8988T (cell line): ENCODE measurements around the gene LCE7A.

Source experiments
- DNase-seq: peaks from one replicate; pipeline ENCODE4 v3.0.0; 2011

Gene LCE7A

DNA sequence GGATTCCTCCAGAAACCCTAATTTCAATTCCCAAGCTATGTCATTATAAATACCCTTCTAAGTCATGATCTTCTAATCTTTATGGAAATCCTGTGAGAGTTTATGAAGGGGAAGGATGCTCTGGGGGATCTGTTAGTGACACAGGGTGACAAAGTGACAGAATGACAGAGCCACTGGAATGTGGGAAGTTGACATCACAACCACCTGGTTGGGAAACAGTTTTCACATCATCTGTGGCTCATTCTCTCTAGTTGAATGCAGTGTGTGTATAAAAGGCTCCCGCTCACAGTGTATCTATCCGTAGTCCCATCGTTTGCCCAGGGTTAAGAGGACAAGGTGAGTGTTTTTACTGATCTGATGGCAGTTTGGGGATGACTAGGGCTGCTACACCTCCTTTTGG, at the start of gene LCE7A:
LCE7A (plus strand) TSS at position 301 of the 400 bp plus-strand sequence. CDS start 702 bp downstream, outside the sequence.
- no peak for DNase-seq

GRCh38 chr1:152811050-152811449, 48.7 kb upstream of the LCE7A start:
- DNase-seq, result no peak

DNA sequence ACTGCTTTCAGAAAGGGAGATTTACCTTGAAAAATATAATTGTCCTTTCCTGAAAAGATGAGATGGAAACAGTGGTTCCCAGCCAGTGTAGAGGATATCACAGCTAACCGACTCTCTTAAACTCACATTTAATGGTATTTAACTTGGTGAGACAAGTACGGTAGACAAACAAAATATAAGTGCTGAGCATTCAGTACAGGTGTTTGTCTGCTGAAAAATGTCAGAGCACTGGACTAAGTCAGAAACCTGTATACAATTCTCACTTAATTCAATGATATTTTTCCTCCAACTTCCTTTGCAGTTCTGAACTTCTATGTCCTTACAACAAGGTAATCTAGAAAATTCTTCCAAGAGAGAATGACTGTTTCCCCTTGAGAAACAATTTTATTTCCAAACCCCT, 48.1 kb upstream of the LCE7A start, which contains the start of gene LCE1B:
LCE1B (plus strand) TSS at position 301 of the 400 bp plus-strand sequence. CDS start 476 bp downstream, outside the sequence.
- no peak for DNase-seq

- no peak for DNase-seq
These were observed 42.5 kb upstream of the LCE7A start for GRCh38 chr1:152817309-152817708.

DNA sequence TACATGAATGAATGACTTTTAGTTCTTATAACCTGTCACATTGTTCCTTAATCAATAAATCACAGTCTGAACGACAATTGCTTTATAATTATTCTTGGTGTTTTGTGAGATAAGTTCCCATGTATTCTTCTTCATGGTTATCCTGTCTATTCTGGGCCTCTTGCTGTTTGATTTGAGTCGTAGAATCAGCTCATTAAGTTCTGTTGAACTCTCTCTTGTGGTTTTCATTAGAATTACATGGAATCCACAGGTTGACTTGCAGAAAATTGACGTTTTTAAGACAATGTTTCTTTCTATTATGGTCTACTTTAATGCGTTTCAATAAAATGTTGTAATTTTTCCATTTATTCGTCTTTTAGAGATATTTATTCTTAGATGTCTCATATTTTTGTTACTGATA, 36.5 kb upstream of the LCE7A start:
- no peak for DNase-seq

- no peak for DNase-seq
These were observed 34.8 kb upstream of the LCE7A start for GRCh38 chr1:152824964-152825363.

DNA sequence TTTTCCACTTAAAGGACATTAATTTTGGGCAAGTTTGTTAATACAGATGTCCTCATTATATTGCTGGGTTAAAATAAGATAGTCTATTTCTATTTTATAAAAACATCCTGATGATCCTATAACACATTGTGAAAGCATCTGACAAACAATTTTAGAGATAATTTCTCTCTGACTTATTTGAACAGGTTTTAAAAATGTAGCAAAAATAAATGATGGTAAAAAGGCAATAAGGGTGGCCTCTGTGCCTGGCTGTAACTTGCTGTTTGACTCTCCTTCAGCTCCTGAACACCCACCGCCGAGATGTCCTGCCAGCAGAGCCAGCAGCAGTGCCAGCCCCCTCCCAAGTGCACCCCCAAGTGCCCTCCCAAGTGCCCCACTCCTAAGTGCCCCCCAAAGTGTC, 32.6 kb upstream of the LCE7A start, which contains the start of gene LCE1A:
LCE1A (plus strand) TSS at position 301 of the 400 bp plus-strand sequence; CDS start at position 301, 0 bp downstream.
- no peak for DNase-seq

DNA sequence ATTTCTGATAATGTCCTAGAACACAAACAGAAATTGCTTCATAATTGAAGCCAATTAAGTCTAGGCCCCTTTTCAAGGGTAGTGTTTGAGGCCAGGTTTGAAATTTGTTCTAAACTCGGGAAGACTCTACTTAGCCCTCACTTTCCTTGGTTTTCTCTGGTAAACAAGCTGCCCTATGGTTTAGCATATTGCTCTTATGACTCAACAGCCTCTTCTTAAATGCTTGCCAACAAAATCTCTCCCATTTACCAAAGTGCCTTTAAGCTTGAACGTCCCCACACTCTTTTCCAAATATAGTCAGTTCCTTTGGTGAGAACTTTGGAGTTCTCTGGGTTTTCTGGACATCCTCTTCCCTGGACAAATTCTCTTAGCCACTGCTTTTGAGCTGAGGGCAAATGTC, 22.9 kb upstream of the LCE7A start:
- DNase-seq, result no peak

GRCh38 chr1:152842556-152842955, 17.2 kb upstream of the LCE7A start, which contains the start of gene LCE6A:
LCE6A (plus strand) TSS chr1:152842856; CDS start chr1:152843521, 665 bp downstream.
- no peak for DNase-seq

DNA sequence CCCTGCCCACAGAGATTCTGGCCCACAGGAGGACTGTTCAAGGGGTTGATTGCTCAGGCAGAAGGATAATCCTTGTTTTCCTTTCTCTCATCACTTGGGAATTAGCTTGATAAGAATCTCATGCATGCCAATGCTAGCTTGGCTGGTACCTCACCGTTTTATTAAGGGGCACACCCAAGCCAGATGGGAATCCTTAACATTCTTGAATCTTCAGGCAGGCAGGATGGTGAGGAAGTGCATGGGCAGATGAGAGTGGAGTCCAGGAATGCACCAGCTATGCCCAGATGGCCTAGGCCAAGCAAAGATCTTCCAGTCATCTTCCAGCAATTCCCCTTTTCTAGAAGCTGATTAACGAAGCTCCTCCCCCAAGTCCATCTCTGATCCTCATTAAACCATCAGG, 4.1 kb upstream of the LCE7A start:
- no peak for DNase-seq

- no peak for DNase-seq
These were observed 1.7 kb upstream of the LCE7A start for GRCh38 chr1:152858062-152858461.

DNA sequence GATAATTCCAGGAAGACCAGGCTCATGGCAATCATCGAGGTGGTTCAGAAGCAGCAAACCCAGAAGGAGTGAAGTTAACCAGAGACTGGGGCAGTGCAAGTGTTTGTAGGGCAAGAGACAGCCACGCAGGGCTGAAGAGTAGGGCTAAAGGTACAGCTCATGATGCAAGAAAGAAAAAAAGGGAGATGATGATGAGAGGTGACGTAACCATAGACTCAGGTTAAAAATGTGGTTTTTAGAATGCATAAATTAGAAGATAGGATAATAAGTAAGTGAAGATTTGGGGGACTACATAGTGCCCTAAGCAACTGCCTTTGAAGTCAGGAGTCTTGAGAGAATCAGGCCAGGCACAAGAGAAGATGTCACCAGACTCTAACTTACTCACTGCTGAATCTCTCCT, 333 bp downstream of the LCE7A start:
- no peak for DNase-seq

DNA sequence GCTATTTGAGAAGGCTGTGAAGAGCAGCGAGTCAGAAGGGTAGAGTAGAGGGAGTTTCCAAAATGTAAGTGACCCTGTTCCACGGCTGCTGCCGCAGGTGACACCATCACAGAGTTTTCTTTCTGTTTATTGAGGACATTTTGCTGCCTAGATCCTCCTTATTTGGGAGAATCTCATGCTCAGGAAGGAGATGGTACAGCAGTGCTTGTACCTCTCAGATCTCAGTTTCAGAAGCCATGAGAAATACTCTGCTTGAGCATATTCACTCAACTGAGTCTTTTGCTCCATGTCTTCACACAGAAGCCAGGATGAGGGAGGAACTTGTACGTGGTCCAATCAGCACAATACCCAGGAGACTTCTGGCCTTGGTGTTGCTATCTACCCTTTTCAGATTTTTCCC, 1.6 kb downstream of the LCE7A start:
- DNase-seq, result no peak

DNA sequence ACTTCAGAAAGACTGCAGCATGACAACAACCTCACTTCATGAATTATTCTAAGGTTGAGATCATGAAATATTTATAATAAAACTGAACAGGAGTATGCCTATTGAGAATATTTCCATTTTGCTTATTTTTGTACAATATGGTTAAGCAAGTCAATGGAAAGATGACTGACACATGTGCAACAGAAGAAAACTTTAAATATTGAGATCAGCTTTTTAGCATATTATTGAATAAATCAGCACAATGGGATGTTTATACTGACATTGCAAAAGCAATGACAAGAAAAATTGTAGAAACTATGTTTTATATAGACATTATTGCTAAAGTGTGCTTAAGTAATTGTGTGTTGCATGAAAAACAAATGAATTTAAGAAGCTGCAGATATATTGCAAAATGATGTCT, 4.6 kb downstream of the LCE7A start:
- DNase-seq, result no peak

GRCh38 chr1:152866321-152866720, 6.5 kb downstream of the LCE7A start:
- no peak for DNase-seq

DNA sequence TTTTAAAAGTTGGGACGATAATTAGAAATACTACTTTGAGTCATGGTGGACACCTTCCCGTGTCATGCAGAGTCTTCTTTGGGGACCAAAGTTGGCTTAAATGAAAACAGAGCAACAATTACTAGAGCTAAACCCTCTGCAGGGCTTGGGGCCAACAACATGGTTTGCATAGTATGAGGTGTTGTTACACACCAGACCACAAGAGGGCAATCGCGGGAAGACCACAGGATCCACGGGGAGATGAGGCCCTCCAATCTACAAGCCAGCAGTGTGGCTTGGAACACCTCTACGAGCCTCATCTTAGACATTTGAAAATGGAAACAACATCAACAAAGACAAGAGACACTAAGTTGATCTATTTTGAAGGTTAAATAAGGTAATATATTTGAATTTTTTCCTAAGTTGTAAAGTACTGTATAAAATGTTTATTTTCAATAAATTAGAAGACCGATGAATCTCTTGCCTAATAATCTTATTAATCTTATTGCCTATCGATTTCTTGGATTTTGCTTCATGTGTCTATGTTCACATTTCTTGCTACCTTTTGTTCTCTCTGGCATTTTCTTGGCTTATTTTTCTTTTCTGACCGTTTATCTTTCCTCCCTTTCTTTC, 10.1 kb downstream of the LCE7A start:
- peak; percentile 40 for DNase-seq

GRCh38 chr1:152870831-152871730, 11.3 kb downstream of the LCE7A start:
- DNase-seq, result no peak

- no peak for DNase-seq
These were observed 11.9 kb downstream of the LCE7A start for GRCh38 chr1:152871731-152872126.

DNA sequence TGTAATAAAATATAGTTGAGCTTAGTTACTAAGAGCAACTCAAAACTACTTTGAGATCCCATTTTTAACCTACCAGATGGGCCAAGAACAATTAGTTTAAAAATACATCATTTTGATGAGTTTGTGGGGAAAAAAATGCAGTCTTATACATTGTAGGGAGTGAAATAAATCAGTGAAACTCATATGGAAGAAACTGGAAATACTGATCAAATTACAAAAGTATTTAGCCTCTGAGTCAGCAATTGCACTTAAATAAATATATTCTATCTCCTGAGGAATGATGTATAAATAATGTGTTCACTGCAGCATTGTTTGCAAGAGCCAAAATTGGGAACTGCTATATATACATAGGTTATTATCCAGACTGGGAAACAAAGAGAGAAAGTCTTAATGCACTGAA, 13.7 kb downstream of the LCE7A start:
- no peak for DNase-seq

DNA sequence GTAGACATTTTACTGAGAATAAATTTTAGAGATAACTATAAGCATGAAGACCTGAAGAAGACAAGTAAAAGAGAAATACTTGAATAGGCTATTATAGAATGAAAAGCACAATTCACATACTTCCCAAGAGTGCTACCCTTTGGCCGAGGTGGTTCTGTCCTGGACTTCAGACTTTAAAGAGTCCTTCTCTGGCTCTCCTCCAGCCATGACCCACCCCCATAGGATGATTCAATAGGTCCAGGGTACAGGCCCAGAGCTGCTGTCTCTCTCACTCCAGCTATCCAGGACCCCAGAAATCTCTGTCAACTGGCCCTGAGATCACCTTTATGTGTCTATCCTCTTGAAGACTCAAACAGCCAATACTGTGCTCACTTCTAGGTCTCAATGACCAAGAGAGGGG, 17.0 kb downstream of the LCE7A start:
- no peak for DNase-seq

GRCh38 chr1:152878042-152878441, 18.2 kb downstream of the LCE7A start, which contains the start of gene SMCP:
SMCP (plus strand) TSS chr1:152878322; CDS start chr1:152884423, 6,101 bp downstream.
- DNase-seq, result no peak

- no peak for DNase-seq
These were observed 19.9 kb downstream of the LCE7A start for GRCh38 chr1:152879559-152880198.

GRCh38 chr1:152880316-152880715, 20.5 kb downstream of the LCE7A start:
- no peak for DNase-seq
